Natural killer cell (primary cell): ENCODE data around the gene CLECL1. TPM values are rescaled to one million over a fixed set of nuclear protein-coding genes. Genes with fewer than 3 reads are reported as not detected.

Source experiments
- ATAC-seq, 3 donors: fragments of 150-1000 bp in 2 of 3; fragments of 200-7000 bp in 1 of 3; cut with Tn5 transposase; 1 replicate in 1 of 3; 2 replicates in 2 of 3; pipeline ENCODE4 v1.10.0; 2021; ENCODE audit warnings: mild to moderate bottlenecking in 2 of 3, moderate library complexity in 2 of 3
- DNase-seq, 2 donors: peaks; one replicate each; pipeline versions ENCODE4 v3.0.0 to v3.0.0-alpha.2; 2013 to 2021; ENCODE audit warnings: mixed read lengths in 1 of 2
- H3K27ac ChIP-seq: one replicate; pipeline ENCODE4 v1.5.1; 2013; ENCODE audit warnings: mild to moderate bottlenecking, low read length
- H3K27me3 ChIP-seq: one replicate; pipeline ENCODE4 v1.6.1; 2013; ENCODE audit warnings: low read length; ENCODE audit not compliant: control insufficient read depth, insufficient read depth
- H3K36me3 ChIP-seq: one replicate; pipeline ENCODE4 v1.6.1; 2013; ENCODE audit warnings: low read length; ENCODE audit not compliant: control insufficient read depth, insufficient read depth
- H3K4me1 ChIP-seq: one replicate; pipeline ENCODE4 v1.6.1; 2013; ENCODE audit warnings: low read length; ENCODE audit not compliant: control insufficient read depth, insufficient read depth
- H3K4me3 ChIP-seq: one replicate; pipeline ENCODE4 v1.5.1; 2013; ENCODE audit warnings: low read length
- H3K9me3 ChIP-seq: one replicate; pipeline ENCODE4 v1.6.1; 2013; ENCODE audit warnings: low read length; ENCODE audit not compliant: control insufficient read depth, insufficient read depth
- H3K27ac Mint-ChIP-seq, 2 donors: one replicate each; pipeline ENCODE4 v1.8.0; 2022; ENCODE audit warnings: mild to moderate bottlenecking in 2 of 2, mixed read lengths in 2 of 2, moderate library complexity in 1 of 2
- H3K27me3 Mint-ChIP-seq, 2 donors: one replicate each; pipeline ENCODE4 v1.8.0; 2022; ENCODE audit warnings: low read depth in 2 of 2, mixed read lengths in 2 of 2
- H3K36me3 Mint-ChIP-seq: one replicate; pipeline ENCODE4 v1.8.0; 2022; ENCODE audit warnings: mixed read lengths
- H3K4me1 Mint-ChIP-seq, 2 donors: one replicate each; pipeline ENCODE4 v1.8.0; 2022; ENCODE audit warnings: mixed read lengths in 2 of 2
- H3K4me3 Mint-ChIP-seq: one replicate; pipeline ENCODE4 v1.8.0; 2022; ENCODE audit warnings: mild to moderate bottlenecking, moderate library complexity, mixed read lengths
- H3K9me3 Mint-ChIP-seq, 2 donors: one replicate each; pipeline ENCODE4 v1.8.0; 2022; ENCODE audit warnings: mixed read lengths in 2 of 2
- WGBS: methylation state at CpG from one replicate; pipeline ENCODE4 v1.1.7; 2013; ENCODE audit warnings: missing lambda C conversion rate; ENCODE audit not compliant: insufficient coverage; 5-methylcytosine and 5-hydroxymethylcytosine counted together
- intact Hi-C: fragments of 100-400 bp; cut with micrococcal nuclease; formaldehyde crosslinking; loops from one replicate; pipeline ENCODE4 v1.14.2; 2022
- total RNA-seq, 4 donors: library from RNA; stranded (reverse); fragments of 120-200 nt in 1 of 4; gene quantifications; one replicate each; pipeline versions ENCODE4 v1.2.3 to v1.2.4, GENCODE V29; 2013 to 2022
- TF ChIP-seq, protein P1 (sequence below): fragments of 200-600 bp; IDR thresholded peaks from one replicate; pipeline ENCODE4 v1.8.0; 2022; ENCODE audit warnings: antibody characterized with exemption

The CLECL1 gene
- total RNA-seq, 3 donors from 2014 or later (not counting 1 experiment from before 2014, with no cell fraction given) = 0.64 to 1.5 (median 0.72) TPM

DNA sequence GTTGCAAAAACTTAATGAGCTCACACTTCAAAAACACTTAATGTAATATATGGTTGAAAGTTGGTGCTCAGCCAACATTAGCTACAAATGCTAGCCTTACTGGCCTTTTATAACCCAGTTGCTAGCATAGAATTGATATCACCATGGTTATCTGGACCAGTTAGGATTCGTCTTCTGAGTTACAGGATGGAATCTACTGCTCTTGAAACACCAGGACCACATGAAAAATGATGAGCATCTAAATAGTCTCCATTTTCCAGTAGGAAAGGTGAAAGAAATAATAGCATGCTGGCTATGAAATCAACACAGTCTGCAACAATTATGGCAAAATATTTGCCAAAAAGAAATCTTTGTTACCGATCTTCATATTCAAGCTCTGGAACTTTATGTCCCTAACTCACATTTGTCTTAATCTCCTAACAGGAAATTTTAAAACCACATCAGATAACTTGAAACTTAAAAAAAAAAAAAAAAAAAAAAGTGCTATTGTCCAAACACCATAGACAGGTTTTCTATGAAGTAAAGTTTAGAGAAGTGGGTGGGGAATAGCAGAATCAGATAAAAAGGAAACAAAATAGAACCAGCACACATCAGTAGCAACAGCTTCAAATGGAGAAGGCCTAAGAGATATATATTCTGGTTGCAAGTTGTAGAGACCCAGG is 40.5 kb upstream of the CLECL1 start:
- WGBS = 31% methylated on average over 2 of the region's 2 CpGs
- no peaks in the 10 kb centered on the region for H3K36me3 Mint-ChIP-seq
- H3K36me3 ChIP-seq = no peaks in the 10 kb centered on the region
- H3K4me1 ChIP-seq = peaks cover 8% of the 10 kb centered on the region
- ATAC-seq = peak in 1 of 3 donors; percentile 34
- no peaks in the 10 kb centered on the region for H3K9me3 ChIP-seq
- no peak overlapping the region for H3K4me3 ChIP-seq
- no peak overlapping the region for H3K27ac ChIP-seq
- intact Hi-C loops = no loop called here
- no peak overlapping the region for H3K4me3 Mint-ChIP-seq
- peak overlapping the region; percentile 10 for H3K27ac Mint-ChIP-seq
- no peaks in the 10 kb centered on the region for H3K9me3 Mint-ChIP-seq
- peak in 1 of 2 donors; percentile 51 for DNase-seq
- peaks cover 28 to 45% of the 10 kb centered on the region in 2 donors for H3K4me1 Mint-ChIP-seq
- TF ChIP-seq, protein P1, sequence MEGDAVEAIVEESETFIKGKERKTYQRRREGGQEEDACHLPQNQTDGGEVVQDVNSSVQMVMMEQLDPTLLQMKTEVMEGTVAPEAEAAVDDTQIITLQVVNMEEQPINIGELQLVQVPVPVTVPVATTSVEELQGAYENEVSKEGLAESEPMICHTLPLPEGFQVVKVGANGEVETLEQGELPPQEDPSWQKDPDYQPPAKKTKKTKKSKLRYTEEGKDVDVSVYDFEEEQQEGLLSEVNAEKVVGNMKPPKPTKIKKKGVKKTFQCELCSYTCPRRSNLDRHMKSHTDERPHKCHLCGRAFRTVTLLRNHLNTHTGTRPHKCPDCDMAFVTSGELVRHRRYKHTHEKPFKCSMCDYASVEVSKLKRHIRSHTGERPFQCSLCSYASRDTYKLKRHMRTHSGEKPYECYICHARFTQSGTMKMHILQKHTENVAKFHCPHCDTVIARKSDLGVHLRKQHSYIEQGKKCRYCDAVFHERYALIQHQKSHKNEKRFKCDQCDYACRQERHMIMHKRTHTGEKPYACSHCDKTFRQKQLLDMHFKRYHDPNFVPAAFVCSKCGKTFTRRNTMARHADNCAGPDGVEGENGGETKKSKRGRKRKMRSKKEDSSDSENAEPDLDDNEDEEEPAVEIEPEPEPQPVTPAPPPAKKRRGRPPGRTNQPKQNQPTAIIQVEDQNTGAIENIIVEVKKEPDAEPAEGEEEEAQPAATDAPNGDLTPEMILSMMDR = no peak
- H3K27me3 ChIP-seq = no peaks in the 10 kb centered on the region
- no peaks in the 10 kb centered on the region for H3K27me3 Mint-ChIP-seq

DNA sequence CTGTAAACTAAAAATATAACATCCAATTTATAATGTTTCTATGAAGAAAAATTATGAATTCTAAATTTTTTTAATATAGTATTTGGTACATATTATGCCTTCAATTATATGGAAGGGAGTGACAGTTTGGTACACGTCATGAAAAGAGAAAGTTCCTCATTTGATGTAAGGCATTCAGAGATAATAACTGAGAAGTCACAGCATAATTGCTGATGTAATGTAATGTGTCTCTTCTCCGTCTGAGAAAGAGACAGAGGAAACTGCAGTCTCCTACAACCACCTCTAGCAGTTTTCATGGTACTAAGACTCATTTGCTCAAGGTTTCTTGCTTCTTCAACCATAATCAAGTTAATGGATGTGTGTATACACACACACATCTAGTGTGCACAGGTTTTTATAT is 30.1 kb upstream of the CLECL1 start:
- H3K27ac Mint-ChIP-seq = peak overlapping the region; percentile 93 to 100
- WGBS = 14% methylated on average over 2 of the region's 2 CpGs
- DNase-seq = peak in 1 of 2 donors; percentile 62

DNA sequence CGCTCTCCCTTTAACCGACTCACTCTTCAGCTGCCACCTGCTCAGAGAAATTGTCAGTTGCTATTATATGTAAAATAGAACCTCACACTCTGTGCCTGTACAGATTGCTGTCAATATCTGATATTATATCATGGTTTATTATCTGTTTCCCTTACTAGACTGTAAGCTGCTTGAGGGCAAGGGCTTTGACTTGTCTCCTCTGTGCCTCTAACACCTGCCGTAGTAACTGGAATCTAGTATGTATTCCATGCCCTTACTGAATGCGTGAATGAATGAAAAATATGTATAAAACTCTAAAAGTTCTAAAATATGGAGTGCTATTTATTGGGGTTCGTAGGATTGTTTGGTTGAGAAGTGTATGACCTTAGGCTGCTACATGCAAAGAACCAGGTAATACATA is 29.5 kb upstream of the CLECL1 start:
- WGBS = 99% methylated on average over 4 of the region's 5 CpGs
- Mint-ChIP-seq H3K4me3 (peak overlapping the region; percentile 71), H3K27me3 (no peaks in the 10 kb centered on the region), H3K9me3 (no peaks in the 10 kb centered on the region), H3K27ac (peak overlapping the region; percentile 93 to 100), H3K4me1 (peaks cover 70 to 75% of the 10 kb centered on the region in 2 donors), H3K36me3 (peaks cover 19% of the 10 kb centered on the region)
- intact Hi-C loops = no loop called here
- H3K27ac ChIP-seq = peak overlapping the region; percentile 100
- no peak overlapping the region for H3K4me3 ChIP-seq
- H3K27me3 ChIP-seq = no peaks in the 10 kb centered on the region
- TF ChIP-seq, protein P1 = no peak
- ATAC-seq (no peak), DNase-seq (no peak)
- H3K36me3 ChIP-seq = peaks cover 1% of the 10 kb centered on the region
- peaks cover 22% of the 10 kb centered on the region for H3K4me1 ChIP-seq
- no peaks in the 10 kb centered on the region for H3K9me3 ChIP-seq

More for the DNA sequence above, 30.1 kb upstream of the CLECL1 start:
- no peak for ATAC-seq
- Histone ChIP-seq H3K27ac (peak overlapping the region; percentile 100), H3K9me3 (no peaks in the 10 kb centered on the region), H3K36me3 (no peaks in the 10 kb centered on the region), H3K4me3 (no peak overlapping the region), H3K4me1 (peaks cover 22% of the 10 kb centered on the region), H3K27me3 (no peaks in the 10 kb centered on the region)
- Mint-ChIP-seq H3K9me3 (no peaks in the 10 kb centered on the region), H3K36me3 (peaks cover 19% of the 10 kb centered on the region), H3K4me3 (no peak overlapping the region), H3K27me3 (no peaks in the 10 kb centered on the region), H3K4me1 (peaks cover 63 to 72% of the 10 kb centered on the region in 2 donors)
- TF ChIP-seq, protein P1 = no peak
- intact Hi-C loops = no loop called here
